Limb (tissue), 2 donors: ENCODE measurements around the gene TRPM5.
A peak's percentile ranks its signal among the peaks of the same experiment; 100 is the strongest.

Source experiments
- DNase-seq, 2 donors: peaks; one replicate each; pipeline ENCODE4 v3.0.0-alpha.2; 2016; ENCODE audit errors: extremely low spot score in 2 of 2

Gene TRPM5

DNA sequence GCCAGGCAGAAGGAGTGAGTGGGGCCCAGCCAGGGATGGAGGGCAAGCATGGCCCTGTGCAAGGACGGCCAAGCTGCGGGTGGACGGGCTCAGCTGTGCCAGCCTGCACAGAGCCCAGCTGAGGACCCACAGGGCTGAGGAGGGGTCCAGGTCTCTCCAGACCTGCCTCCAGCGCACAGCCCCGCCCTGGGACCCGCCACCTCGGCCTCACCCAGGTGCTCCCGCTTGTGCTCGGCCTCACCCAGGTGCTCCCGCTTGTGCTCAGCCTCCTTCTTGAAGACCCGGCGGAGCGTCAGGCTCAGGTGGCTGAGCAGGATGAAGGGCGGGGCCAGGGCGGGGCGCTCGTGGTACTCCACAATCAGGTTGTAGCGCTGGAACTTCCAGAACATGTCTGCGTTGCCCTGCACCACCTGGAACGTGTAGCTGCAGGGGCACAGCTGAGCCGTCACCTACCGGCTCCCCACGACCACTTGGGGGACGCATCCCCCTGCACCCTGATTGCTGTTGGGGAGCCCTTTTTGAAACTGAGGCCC, 37.4 kb downstream of the TRPM5 start:
- no peak for DNase-seq

DNA sequence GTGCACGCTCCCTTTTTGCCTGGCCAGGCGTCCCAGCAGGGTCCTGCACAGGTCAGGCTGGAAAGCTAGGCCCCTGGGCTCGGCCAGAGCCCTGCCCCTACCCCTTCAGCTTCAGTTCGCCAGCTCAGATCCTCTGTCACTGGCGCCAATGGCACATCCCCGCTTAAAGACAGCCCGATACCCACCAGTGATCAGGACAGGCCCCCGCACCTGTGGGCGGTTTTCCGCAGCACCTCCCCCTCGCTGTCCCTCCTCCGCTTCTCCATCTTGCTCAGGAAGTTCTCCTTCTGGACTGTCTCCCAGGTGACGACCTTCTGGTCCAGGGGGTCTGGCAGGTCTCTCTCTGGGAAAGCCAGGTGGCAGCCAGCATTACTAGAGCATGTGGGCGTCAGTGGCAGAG, 37.9 kb downstream of the TRPM5 start:
- DNase-seq: no peak

- DNase-seq: no peak
Measured at GRCh38 chr11:2404735-2405196, 39.5 kb downstream of the TRPM5 start.

- DNase-seq: no peak
Measured at GRCh38 chr11:2402890-2403645, 41.2 kb downstream of the TRPM5 start.

DNA sequence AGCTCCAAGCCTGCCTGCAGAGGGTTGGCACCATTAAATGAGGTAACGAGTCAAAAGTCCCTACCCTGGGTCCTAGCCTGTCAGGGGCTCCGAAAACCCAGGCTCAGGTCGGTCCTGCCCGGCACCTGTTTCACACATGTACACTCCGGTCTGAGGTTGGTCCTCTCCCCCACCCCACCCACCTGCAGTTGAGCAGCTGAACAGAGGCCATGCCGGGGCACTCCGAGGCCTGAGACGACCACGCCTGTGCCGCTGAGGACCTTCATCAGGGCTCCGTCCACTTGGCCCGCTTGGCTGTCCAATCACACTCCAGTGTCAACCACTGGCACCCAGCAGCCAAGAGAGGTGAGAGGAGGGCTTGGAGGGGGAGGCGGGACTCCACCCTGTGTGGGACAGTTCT, 42.2 kb downstream of the TRPM5 start:
- DNase-seq: no peak

- DNase-seq: no peak
Measured at GRCh38 chr11:2401436-2401984, 42.8 kb downstream of the TRPM5 start.

- DNase-seq: no peak
Measured at GRCh38 chr11:2400762-2401435, 43.4 kb downstream of the TRPM5 start.

DNA sequence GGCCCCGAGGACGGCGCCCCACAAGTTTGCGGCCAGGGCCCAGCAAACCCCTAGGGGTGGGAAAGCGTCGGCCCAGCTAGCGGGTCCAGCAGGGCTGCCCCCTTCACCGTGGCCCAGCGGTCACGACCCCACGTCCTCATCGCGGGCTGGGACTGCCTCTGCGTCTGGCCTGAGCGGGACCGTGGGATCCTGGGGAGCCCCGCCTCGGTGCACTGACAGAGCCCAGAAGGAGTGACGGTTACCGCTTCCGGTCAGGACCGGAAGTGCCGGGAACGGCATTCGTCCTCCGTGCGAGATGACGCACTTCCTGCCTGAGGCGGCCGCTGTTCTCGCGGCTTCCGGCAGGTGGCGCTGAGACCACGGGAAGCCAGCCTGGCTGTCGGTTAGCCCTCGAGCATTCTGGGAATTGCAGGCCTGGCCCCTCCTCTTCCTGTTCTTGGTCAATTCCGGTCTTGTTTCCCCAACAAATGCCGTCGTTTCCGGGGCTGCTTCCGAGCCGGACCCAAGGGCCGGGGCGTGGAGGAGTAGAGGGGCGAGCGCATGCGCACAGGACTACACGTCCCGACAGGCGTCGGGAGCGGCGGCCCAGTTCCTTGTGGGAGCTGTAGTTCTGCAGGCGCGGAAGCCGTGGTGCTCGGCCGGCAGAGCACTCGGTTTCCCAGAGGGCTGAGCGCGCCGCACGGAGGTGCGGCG, 44.1 kb downstream of the TRPM5 start, which contains the start of gene TSSC4:
TSSC4 (plus strand) TSS at position 682 of the 693 bp plus-strand sequence. CDS start 1,884 bp downstream, outside the sequence.
- peak; percentile 100 for DNase-seq

GRCh38 chr11:2399488-2400068, 44.7 kb downstream of the TRPM5 start:
- no peak for DNase-seq

DNA sequence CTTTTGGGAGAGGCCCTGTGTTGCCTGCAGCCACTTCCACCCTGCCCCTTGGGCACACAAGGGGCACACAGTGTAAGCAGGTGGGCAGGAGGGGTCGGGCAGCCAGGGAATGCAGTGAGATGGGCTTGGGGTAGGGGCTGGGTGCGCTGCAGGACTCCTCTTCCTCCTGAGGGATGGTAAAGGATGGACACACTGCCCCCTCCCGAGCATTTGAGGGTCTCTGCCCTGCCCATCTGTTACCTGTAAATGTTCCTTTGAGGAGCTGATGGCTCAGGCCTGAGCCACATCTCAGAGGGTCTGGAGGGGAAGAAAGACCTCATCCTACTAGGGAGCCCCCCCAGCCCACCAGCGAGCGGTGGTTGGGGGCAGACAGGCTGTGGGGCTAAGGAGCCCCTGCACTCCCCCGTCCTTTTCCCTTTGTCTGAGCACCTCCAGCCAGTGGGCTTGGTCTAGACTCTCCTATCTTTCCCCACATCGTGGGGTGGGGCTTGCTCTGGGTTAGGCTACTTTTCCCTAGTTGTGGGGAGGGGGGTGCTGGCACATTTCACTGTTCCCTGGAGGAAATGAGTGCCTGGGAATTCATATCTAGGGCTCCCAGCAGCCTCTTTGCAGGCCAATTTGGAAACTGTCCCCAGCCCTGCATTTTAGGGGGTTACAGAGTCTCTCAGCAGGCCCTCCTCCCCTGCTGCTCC, 45.5 kb downstream of the TRPM5 start:
- no peak for DNase-seq

DNA sequence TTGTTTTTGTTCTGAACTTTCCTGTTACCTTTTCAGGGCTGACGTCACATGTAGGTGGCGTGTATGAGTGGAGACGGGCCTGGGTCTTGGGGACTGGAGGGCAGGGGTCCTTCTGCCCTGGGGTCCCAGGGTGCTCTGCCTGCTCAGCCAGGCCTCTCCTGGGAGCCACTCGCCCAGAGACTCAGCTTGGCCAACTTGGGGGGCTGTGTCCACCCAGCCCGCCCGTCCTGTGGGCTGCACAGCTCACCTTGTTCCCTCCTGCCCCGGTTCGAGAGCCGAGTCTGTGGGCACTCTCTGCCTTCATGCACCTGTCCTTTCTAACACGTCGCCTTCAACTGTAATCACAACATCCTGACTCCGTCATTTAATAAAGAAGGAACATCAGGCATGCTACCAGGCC, 47.3 kb downstream of the TRPM5 start:
- no peak for DNase-seq

DNA sequence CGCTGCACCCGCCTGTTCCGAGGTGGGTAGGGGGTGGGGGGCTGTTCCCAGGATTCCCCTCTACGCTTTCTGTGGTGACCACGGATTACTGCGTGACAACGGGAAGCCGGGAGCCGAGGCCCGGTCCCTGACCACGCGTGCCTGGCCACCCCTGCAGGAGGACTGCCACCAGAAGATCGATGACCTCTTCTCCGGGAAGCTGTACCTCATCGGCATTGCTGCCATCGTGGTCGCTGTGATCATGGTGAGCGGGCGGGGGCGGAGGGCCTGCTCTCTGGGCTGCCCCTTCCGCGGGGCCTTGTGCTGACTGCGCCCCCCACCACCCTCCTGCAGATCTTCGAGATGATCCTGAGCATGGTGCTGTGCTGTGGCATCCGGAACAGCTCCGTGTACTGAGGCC, 47.8 kb downstream of the TRPM5 start:
- DNase-seq: no peak

GRCh38 chr11:2395856-2396255, 48.5 kb downstream of the TRPM5 start:
- DNase-seq: no peak

DNA sequence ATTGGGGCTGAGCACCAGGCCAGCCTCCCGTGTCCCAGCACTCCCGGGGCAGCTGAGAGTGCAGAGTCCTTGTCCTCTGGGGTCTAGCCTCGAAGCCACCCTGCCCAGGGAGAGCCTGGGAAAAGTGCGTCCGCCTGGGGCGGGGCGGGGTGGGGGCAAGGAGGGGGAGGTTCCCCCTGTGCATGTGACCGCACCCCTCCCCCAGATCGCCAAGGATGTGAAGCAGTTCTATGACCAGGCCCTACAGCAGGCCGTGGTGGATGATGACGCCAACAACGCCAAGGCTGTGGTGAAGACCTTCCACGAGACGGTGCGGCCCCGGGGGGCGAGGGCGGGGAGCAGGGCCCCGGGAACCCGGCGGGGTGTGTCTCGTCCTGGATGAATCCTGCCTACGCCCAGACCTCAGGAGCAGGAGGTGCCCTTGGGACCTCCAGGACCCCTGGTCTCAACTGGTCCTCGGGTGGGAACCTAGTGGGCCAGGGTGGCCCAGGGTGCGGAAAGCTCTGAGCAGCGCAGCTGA, 49.0 kb downstream of the TRPM5 start:
- DNase-seq: no peak

DNA sequence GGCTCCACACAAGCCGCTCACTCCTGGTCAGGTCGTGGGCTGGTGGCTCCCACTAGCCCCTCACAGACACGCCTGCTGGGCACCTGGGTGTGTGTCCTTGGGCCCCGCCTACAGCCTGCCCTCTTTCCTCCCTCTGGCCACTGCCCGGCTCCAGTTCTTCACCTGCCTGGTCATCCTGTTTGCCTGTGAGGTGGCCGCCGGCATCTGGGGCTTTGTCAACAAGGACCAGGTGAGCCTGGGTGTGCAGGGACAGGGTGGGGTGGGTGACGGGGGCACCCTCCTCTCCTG, 49.6 kb downstream of the TRPM5 start:
- no peak for DNase-seq
